Fibroblast of villous mesenchyme (primary cell): ENCODE measurements around the gene SERPINA5. TPM values are rescaled to one million over a fixed set of nuclear protein-coding genes. Genes with fewer than 3 reads are reported as not detected.

ENCODE experiments used
- DNase-seq: peaks from one replicate; pipeline ENCODE4 v3.0.0-alpha.2; 2010; ENCODE audit warnings: low read depth
- H3K4me3 ChIP-seq: 2 replicates; pipeline ENCODE4 v1.5.1; 2011; ENCODE audit warnings: low read depth, mild to moderate bottlenecking, low read length
- total RNA-seq: library from RNA; depleted of rRNA; stranded (reverse); fragments of >200 nt; gene quantifications from 2 replicates; pipeline ENCODE4 v1.2.3, GENCODE V29; 2012
- TF ChIP-seq, protein P1 (sequence below): IDR thresholded peaks from 2 replicates; pipeline ENCODE4 v1.5.1; 2012; ENCODE audit warnings: low read depth, mild to moderate bottlenecking, low read length; ENCODE audit not compliant: insufficient read depth

SERPINA5 gene
- total RNA-seq, 1 donor = not detected

DNA sequence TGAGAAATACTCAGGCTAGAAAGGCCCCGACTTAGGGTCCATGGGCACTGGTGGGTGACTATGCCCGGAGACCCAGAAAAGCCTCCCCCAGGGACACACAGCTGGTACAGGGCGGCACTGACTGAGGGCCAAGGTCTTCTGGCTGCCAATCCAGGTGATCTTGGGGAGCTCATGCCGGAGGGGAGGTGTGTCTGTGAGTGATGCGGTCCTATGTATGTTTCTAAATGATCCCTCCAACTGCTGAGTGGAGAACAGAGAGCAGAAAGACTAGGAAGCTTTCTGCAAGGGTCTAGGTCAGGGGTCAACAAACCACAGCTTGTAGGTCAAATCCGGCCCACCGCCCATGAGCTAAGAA is 19.6 kb upstream of the SERPINA5 start:
- TF ChIP-seq, protein P1, sequence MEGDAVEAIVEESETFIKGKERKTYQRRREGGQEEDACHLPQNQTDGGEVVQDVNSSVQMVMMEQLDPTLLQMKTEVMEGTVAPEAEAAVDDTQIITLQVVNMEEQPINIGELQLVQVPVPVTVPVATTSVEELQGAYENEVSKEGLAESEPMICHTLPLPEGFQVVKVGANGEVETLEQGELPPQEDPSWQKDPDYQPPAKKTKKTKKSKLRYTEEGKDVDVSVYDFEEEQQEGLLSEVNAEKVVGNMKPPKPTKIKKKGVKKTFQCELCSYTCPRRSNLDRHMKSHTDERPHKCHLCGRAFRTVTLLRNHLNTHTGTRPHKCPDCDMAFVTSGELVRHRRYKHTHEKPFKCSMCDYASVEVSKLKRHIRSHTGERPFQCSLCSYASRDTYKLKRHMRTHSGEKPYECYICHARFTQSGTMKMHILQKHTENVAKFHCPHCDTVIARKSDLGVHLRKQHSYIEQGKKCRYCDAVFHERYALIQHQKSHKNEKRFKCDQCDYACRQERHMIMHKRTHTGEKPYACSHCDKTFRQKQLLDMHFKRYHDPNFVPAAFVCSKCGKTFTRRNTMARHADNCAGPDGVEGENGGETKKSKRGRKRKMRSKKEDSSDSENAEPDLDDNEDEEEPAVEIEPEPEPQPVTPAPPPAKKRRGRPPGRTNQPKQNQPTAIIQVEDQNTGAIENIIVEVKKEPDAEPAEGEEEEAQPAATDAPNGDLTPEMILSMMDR = no peak
- DNase-seq = no peak
- no peak overlapping the region for H3K4me3 ChIP-seq

DNA sequence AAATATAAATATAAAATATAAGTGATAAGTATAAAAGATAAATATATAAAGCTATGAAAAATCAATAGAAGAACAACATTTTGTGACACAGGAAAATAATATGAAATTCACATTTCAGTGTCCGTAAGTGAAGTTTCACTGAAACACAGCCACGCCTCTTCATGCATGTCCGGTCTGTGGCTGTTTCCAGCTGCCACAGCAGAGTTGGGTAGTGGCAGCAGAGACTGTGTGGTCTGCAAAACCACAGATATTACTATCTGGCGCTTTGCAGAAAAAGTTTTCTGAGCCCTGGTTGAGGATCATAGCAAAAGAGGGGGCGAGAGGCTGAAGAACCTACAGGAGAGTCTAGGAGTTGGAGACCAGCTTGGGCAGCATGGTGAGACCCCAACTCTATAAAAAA is 19.2 kb upstream of the SERPINA5 start:
- TF ChIP-seq, protein P1 = no peak
- H3K4me3 ChIP-seq = no peak overlapping the region
- no peak for DNase-seq

DNA sequence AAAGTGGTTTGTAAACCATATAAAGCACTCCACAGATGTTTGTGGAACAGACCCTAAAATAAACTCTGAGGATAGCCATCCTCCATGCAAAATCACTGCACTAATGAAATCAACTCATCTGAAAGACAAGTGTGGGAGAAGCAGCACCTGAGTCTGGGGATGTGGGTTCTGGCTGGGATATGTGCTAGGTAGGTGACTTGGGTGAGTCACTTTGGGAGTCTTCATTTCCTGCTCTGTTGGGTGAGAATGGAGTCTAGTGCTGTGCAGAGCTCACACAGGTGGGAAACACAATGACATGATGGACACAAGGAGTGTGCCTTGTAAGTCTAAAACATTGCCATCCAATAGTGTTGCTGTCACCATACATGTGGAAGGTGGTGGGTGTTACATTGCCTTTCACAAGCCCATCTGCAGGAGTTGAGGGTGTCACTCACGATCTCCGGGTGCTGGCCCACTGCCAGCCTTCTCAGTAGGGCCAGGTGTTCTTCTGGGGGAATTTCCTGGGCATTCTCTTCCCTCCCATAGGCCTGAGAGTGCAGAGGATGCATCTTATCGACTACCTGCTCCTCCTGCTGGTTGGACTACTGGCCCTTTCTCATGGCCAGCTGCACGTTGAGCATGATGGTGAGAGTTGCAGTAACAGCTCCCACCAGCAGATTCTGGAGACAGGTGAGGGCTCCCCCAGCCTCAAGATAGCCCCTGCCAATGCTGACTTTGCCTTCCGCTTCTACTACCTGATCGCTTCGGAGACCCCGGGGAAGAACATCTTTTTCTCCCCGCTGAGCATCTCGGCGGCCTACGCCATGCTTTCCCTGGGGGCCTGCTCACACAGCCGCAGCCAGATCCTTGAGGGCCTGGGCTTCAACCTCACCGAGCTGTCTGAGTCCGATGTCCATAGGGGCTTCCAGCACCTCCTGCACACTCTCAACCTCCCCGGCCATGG is 18.0 kb upstream of the SERPINA5 start:
- DNase-seq = no peak
- TF ChIP-seq, protein P1 = no peak
- H3K4me3 ChIP-seq = no peak overlapping the region

DNA sequence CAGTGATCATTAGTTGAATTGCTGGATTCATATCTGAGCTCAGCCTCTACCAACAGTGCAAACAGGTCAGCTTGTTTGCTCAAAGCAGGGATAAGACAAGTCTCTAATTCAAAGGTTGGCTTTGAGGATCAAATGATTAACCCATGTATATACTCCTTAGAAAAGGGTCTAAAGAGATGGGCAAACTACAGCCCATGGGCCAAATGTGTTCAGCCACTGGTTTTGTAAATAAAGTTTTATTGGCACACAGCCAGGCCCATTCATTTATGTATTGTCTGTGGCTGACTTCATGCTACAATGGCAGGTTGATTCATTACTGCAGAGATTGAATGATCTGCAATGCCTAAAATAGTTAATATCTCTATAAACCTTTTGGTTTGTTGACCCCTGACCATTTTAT is 16.8 kb upstream of the SERPINA5 start:
- no peak for DNase-seq
- TF ChIP-seq, protein P1 = no peak
- no peak overlapping the region for H3K4me3 ChIP-seq

DNA sequence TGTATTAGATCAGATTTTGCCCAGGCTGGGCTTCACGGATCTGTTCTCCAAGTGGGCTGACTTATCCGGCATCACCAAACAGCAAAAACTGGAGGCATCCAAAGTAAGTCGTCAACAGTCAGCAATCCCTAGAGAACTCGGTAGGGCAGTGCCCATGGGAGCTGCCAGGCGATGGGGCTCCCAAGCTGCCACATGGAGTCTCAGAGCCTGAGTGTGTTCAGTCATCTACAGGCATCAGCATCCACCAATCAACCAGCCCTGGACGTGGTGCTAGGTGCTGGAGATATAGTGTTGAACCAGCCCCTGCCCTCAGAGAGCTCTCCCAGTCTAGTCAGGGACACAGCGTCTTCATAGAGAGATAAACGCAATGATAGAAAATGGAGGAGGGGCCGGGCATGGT is 13.0 kb upstream of the SERPINA5 start:
- no peak overlapping the region for H3K4me3 ChIP-seq
- TF ChIP-seq, protein P1 = no peak
- no peak for DNase-seq

DNA sequence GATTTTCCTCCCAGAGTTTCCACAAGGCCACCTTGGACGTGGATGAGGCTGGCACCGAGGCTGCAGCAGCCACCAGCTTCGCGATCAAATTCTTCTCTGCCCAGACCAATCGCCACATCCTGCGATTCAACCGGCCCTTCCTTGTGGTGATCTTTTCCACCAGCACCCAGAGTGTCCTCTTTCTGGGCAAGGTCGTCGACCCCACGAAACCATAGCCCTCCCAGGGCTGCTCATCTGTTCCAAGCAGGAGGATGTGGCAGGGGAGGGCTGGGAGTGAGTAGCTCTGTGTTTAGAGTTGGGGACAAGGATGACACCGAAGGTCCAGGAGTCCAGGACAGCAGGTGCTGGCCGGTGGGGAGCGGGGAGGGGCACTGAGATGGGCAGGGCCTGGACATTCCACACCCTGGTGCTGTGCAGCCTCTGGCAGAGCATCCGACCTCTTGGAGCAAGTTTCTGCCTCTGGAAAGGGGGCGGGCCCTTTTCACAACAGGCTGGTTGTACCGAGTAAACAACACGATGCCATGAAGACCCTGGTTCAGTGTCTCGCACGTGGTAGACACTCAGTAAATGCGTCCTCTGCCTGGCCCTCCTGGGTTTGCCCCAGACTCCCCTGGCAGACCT is 11.7 kb upstream of the SERPINA5 start:
- no peak for DNase-seq
- TF ChIP-seq, protein P1 = no peak
- no peak overlapping the region for H3K4me3 ChIP-seq
